ENCODE measurements around the gene GATAD2A.

The GATAD2A gene

GRCh38 chr19:19420570-19421298, 15.3 kb downstream of the GATAD2A start:
- in situ Hi-C loops (cut with MboI; ENCODE audit: low sequenced_read_pairs) = no loop called here

DNA sequence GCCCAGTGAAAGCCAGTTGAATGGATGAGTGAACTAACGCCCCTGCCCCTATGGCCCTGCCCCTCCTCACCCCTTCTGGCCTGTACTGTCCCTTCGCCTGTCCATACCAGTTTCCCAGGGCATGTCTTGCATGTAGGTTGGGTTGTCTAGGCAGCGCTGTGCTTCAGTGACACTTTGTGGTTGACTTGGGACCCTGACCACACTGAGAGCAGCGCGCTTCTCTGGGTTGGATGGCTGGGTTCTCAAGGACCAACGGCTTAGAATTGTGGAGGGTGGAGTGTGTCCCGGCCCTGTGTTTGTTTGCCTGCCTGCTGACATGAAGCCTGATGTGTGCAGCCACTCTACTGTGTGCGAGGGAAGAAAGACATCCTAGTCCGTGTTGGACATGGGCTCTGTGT, 15.8 kb downstream of the GATAD2A start:
- in situ Hi-C loops (cut with MboI; ENCODE audit: low sequenced_read_pairs) = no loop called here

GRCh38 chr19:19422156-19422555, 16.7 kb downstream of the GATAD2A start:
- in situ Hi-C loops (cut with MboI; ENCODE audit: low sequenced_read_pairs) = no loop called here

GRCh38 chr19:19423322-19423721, 17.8 kb downstream of the GATAD2A start:
- in situ Hi-C loops (cut with MboI; ENCODE audit: low sequenced_read_pairs) = no loop called here

DNA sequence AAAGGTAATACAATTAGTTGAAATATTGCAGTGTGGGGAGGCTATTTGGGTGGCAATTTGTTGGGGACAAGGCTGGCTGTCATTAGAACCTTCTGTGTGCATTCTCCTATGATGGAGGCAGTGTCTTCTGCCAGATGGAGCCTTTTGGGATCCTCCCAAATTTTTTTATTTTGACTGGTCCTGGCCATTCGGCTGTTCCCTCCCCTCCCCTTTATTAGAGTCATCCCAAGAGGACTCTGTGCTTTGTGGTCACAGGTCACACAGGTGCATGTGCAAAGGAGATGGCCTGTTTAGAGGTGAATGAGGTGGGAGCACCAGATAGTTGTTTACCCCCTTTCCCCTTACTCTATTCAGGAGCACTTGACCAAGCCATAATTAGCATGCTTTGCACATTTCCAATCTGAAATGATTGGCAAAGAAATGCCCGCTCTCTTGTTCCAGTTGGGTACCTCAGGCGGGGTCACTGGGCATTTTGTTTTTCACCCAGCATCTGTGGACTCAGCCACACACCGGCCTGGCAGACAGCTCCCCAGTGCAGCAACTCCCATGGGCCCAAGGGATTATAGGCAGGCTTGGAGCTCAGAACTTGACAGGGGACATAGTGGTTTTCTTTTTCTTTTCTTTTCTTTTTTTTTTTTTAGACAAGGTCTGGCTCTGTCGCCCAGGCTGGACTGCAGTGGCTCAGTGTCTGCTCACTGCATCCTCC, 19.8 kb downstream of the GATAD2A start:
- in situ Hi-C loops (cut with MboI; ENCODE audit: low sequenced_read_pairs) = no loop called here

- in situ Hi-C loops (cut with MboI; ENCODE audit: low sequenced_read_pairs) = no loop called here
Measured at GRCh38 chr19:19426216-19426615, 20.7 kb downstream of the GATAD2A start.

- in situ Hi-C loops (cut with MboI; ENCODE audit: low sequenced_read_pairs) = no loop called here
Measured at GRCh38 chr19:19426799-19427198, 21.3 kb downstream of the GATAD2A start.

GRCh38 chr19:19427302-19427701, 21.8 kb downstream of the GATAD2A start:
- in situ Hi-C loops (cut with MboI; ENCODE audit: low sequenced_read_pairs) = no loop called here

- in situ Hi-C loops (cut with MboI; ENCODE audit: low sequenced_read_pairs) = no loop called here
Measured at GRCh38 chr19:19427944-19428343, 22.5 kb downstream of the GATAD2A start.

- in situ Hi-C loops (cut with MboI; ENCODE audit: low sequenced_read_pairs) = no loop called here
Measured at GRCh38 chr19:19428746-19429145, 23.3 kb downstream of the GATAD2A start.

- in situ Hi-C loops (cut with MboI; ENCODE audit: low sequenced_read_pairs) = no loop called here
Measured at GRCh38 chr19:19429361-19429760, 23.9 kb downstream of the GATAD2A start.

GRCh38 chr19:19432732-19433131, 27.3 kb downstream of the GATAD2A start:
- in situ Hi-C loops (cut with MboI; ENCODE audit: low sequenced_read_pairs) = no loop called here

- in situ Hi-C loops (cut with MboI; ENCODE audit: low sequenced_read_pairs) = no loop called here
Measured at GRCh38 chr19:19433666-19434213, 28.3 kb downstream of the GATAD2A start.

DNA sequence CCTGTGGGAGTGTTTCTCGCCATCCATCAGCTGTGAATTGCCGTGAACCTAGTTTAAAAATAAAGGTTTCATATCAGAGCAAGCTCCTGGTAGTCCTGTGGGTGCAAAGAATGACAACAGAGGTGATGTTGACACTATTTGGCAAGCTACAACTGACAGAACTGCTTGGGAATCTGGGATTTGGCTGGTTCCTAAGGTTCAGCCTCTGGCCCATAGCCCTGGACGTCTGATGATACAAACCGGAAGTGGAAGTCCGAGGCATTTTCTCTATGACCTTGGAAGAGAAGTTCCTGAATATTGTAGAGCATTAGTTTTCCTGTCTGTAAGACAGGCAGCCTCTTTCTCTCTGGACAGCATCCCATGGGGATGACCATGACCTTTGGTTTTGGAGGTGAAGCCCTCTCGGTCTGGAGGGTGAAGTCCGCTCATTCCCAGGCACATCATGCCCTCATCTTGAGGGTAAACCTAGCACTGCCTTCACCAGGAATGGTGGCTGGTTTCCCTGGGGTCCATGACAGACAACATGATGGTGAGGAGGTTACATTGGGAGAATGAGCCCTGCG, 29.1 kb downstream of the GATAD2A start:
- in situ Hi-C loops (cut with MboI; ENCODE audit: low sequenced_read_pairs) = no loop called here

GRCh38 chr19:19436137-19436691, 30.7 kb downstream of the GATAD2A start:
- in situ Hi-C loops (cut with MboI; ENCODE audit: low sequenced_read_pairs) = no loop called here

GRCh38 chr19:19438366-19439175, 33.1 kb downstream of the GATAD2A start:
- in situ Hi-C loops (cut with MboI; ENCODE audit: low sequenced_read_pairs) = no loop called here

DNA sequence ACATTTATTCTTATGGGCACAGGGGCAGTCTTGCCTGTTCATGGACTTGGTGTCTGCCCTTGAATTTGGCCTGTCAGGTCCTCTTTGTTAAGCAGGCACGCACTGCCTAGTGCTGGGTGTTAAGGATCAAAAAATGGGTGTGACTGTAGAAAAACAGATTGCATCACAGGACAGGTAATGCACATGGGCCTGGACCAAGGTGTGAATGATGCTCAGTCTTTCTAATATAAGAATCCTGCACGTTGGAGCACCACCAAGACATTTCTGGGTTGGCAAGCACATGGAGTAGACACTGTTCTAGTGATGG, 33.7 kb downstream of the GATAD2A start:
- in situ Hi-C loops (cut with MboI; ENCODE audit: low sequenced_read_pairs) = no loop called here

DNA sequence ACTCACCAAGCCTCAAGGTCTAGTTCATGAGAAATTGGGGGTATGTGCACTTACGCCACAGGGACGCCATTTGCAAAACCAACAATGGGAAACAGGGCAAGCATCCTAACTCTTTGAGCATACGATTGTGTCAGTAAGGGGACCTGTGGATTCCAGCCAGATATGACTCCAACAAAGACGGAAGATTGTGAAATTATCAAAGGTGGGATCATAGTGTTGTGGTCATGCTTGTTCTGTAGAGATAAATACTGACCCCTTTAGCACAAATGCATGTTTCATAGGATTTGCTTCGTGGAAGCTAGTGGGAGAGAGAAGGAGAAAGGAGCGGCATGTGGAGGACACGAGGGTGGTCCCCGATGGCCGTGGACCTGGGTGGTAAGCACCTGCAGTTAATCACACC, 37.8 kb downstream of the GATAD2A start:
- in situ Hi-C loops (cut with MboI; ENCODE audit: low sequenced_read_pairs) = no loop called here

- in situ Hi-C loops (cut with MboI; ENCODE audit: low sequenced_read_pairs) = no loop called here
Measured at GRCh38 chr19:19443902-19444680, 38.6 kb downstream of the GATAD2A start.

DNA sequence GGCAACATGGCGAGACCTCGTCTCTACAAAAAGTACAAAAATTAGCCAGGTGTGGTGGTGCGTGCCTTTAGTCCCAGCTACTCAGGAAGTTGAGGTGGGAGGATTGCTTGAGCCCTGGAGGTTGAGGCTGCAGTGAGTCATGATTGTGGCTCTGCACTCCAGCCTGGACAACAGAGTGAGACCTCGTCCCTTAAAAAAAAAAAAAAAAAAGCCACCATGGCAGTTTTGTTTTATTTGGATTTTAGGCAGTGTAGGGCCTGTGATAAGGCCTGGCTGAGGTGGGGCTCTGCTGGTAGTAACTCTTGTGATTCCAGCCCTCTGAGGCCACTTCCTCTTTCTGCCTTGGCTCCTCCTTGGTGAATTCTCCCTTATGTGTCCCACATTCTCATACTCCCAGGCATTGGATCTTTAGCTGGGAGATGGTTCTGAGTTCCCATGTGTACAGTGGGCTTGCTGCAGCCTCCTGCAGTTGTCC, 39.2 kb downstream of the GATAD2A start:
- in situ Hi-C loops (cut with MboI; ENCODE audit: low sequenced_read_pairs) = no loop called here

All from HL-60/S4 (cell line).